Embryonic facial prominence (tissue), 1 donor: ENCODE data around the gene COL5A2.

Experiments used
- DNase-seq: peaks from one replicate; pipeline ENCODE4 v3.0.0-alpha.2; 2016; ENCODE audit errors: extremely low spot score

Gene COL5A2

GRCh38 chr2:189050165-189050712, 129.3 kb downstream of the COL5A2 start:
- no peak for DNase-seq

GRCh38 chr2:189049709-189050164, 129.8 kb downstream of the COL5A2 start:
- no peak for DNase-seq

GRCh38 chr2:189048189-189048588, 131.4 kb downstream of the COL5A2 start:
- no peak for DNase-seq

- no peak for DNase-seq
Observed at GRCh38 chr2:189047171-189047888, 132.2 kb downstream of the COL5A2 start.

- no peak for DNase-seq
Observed at GRCh38 chr2:189046320-189046719, 133.2 kb downstream of the COL5A2 start.

- no peak for DNase-seq
Observed at GRCh38 chr2:189045836-189046235, 133.7 kb downstream of the COL5A2 start.

- no peak for DNase-seq
Observed at GRCh38 chr2:189037518-189037917, 142.0 kb downstream of the COL5A2 start.

- no peak for DNase-seq
Observed at GRCh38 chr2:189024901-189025618, 154.5 kb downstream of the COL5A2 start.

- peak; percentile 64 for DNase-seq
Observed at GRCh38 chr2:189022492-189022891, 157.1 kb downstream of the COL5A2 start.

- DNase-seq: peak; percentile 69
Observed at GRCh38 chr2:189022053-189022481, 157.5 kb downstream of the COL5A2 start.

- DNase-seq: no peak
Observed at GRCh38 chr2:189020179-189020578, 159.4 kb downstream of the COL5A2 start.

- no peak for DNase-seq
Observed at GRCh38 chr2:189018631-189019030, 160.9 kb downstream of the COL5A2 start.

GRCh38 chr2:189016311-189016861, 163.2 kb downstream of the COL5A2 start:
- no peak for DNase-seq

- DNase-seq: peak; percentile 25
Observed at GRCh38 chr2:189015359-189015758, 164.2 kb downstream of the COL5A2 start.

GRCh38 chr2:189014449-189015138, 165.0 kb downstream of the COL5A2 start:
- peak; percentile 68 for DNase-seq

GRCh38 chr2:189013671-189014448, 165.7 kb downstream of the COL5A2 start:
- no peak for DNase-seq

- DNase-seq: no peak
Observed at GRCh38 chr2:189013031-189013430, 166.5 kb downstream of the COL5A2 start.

GRCh38 chr2:189012351-189012750, 167.2 kb downstream of the COL5A2 start:
- no peak for DNase-seq

- no peak for DNase-seq
Observed at GRCh38 chr2:189010536-189010935, 169.0 kb downstream of the COL5A2 start.

GRCh38 chr2:189008555-189009262, 170.9 kb downstream of the COL5A2 start:
- no peak for DNase-seq
